Skeletal muscle tissue (tissue), 4 donors: ENCODE measurements around the gene ASMT. TPM values are rescaled to one million over a fixed set of nuclear protein-coding genes. Genes with fewer than 3 reads are reported as not detected.
"Not testable (repeated sequence)": the region's sequence is repeated elsewhere in the genome, so short reads cannot be mapped to it uniquely, and the experiment has no call there.

Source experiments
- H3K27ac ChIP-seq: one replicate; pipeline ENCODE4 v1.7.0; 2013; ENCODE audit warnings: mild to moderate bottlenecking, low read depth, low read length, inconsistent platforms
- H3K27me3 ChIP-seq, 3 donors: one replicate each; pipeline ENCODE4 v1.7.0; 2013; ENCODE audit warnings: low read length in 3 of 3; ENCODE audit not compliant: control insufficient read depth in 3 of 3, insufficient read depth in 3 of 3
- H3K36me3 ChIP-seq, 3 donors: one replicate each; pipeline ENCODE4 v1.7.0; 2013; ENCODE audit warnings: low read length in 3 of 3; ENCODE audit not compliant: control insufficient read depth in 3 of 3, insufficient read depth in 3 of 3
- H3K4me1 ChIP-seq, 3 donors: one replicate each; pipeline ENCODE4 v1.7.0; 2013; ENCODE audit warnings: low read length in 3 of 3, mild to moderate bottlenecking in 3 of 3; ENCODE audit not compliant: control insufficient read depth in 3 of 3, insufficient read depth in 3 of 3
- H3K4me3 ChIP-seq, 3 donors: one replicate each; pipeline ENCODE4 v1.7.0; 2013; ENCODE audit warnings: low read length in 3 of 3
- H3K9ac ChIP-seq, 3 donors: one replicate each; pipeline ENCODE4 v1.7.0; 2013; ENCODE audit warnings: low read length in 3 of 3, mild to moderate bottlenecking in 3 of 3, moderate library complexity in 2 of 3, low read depth in 1 of 3
- H3K9me3 ChIP-seq, 3 donors: one replicate each; pipeline ENCODE4 v1.7.0; 2013; ENCODE audit warnings: low read length in 3 of 3; ENCODE audit not compliant: control insufficient read depth in 3 of 3
- total RNA-seq: library from RNA; depleted of rRNA; stranded (reverse); fragments of >200 nt; gene quantifications from one replicate; pipeline ENCODE4 v1.2.3, GENCODE V29; 2014
- donor health status: Osteomylitis.

Gene ASMT
- total RNA-seq, 1 donor from 2014 or later = not detected

- no peaks in the 10 kb centered on the region for H3K36me3 ChIP-seq
- H3K9ac ChIP-seq = no peak overlapping the region
- H3K27ac ChIP-seq = no peak overlapping the region
- H3K27me3 ChIP-seq = no peaks in the 10 kb centered on the region
- no peak overlapping the region for H3K4me3 ChIP-seq
- H3K9me3 ChIP-seq = no peaks in the 10 kb centered on the region
- no peaks in the 10 kb centered on the region for H3K4me1 ChIP-seq
Measured at GRCh38 chrX:1673337-1673736, 58.5 kb downstream of the ASMT start.

- Histone ChIP-seq H3K4me3 (no peak overlapping the region), H3K27ac (no peak overlapping the region), H3K9ac (no peak overlapping the region), H3K27me3 (no peaks in the 10 kb centered on the region), H3K36me3 (no peaks in the 10 kb centered on the region), H3K9me3 (no peaks in the 10 kb centered on the region), H3K4me1 (no peaks in the 10 kb centered on the region)
Measured at GRCh38 chrX:1676866-1677265, 62.0 kb downstream of the ASMT start.

- Histone ChIP-seq H3K4me1 (no peaks in the 10 kb centered on the region), H3K4me3 (no peak overlapping the region), H3K9me3 (no peaks in the 10 kb centered on the region), H3K27ac (no peak overlapping the region), H3K9ac (no peak overlapping the region), H3K27me3 (no peaks in the 10 kb centered on the region), H3K36me3 (no peaks in the 10 kb centered on the region)
Measured at GRCh38 chrX:1679238-1679637, 64.4 kb downstream of the ASMT start.

DNA sequence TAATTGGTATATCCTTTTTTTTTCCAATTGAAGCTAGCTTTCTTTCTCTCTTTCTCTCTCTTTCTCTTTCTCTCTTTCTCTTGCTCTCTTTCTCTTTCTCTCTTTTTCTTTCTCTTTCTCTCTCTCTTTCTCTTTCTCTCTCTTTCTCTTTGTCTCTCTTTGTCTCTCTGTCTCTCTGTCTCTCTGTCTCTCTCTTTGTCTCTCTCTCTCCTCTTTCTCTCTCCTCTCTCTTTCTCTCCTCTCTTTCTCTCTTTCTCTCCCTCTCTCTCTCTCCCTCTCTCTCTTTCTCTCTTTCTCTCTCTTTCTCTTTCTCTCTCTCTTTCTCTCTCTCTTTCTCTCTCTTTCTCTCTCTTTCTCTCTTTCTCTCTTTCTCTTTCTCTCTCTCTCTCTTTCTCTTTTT is 66.6 kb downstream of the ASMT start:
- H3K9ac ChIP-seq = no peak overlapping the region
- no peaks in the 10 kb centered on the region for H3K4me1 ChIP-seq
- no peak overlapping the region for H3K27ac ChIP-seq
- H3K36me3 ChIP-seq = no peaks in the 10 kb centered on the region
- H3K4me3 ChIP-seq = no peak overlapping the region
- H3K9me3 ChIP-seq = no peaks in the 10 kb centered on the region
- H3K27me3 ChIP-seq = no peaks in the 10 kb centered on the region

DNA sequence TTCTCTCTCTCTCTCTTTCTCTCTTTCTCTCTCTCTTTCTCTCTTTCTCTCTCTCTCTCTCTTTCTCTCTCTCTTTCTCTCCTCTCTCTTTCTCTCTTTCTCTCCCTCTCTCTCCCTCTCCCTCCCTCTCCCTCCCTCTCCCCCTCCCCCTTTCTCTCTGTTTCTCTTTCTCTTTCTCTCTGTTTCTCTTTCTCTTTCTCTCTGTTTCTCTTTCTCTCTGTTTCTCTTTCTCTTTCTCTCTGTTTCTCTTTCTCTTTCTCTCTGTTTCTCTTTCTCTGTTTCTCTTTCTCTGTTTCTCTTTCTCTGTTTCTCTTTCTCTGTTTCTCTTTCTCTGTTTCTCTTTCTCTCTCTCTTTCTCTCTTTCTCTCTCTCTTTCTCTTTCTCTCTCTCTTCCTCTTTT is 67.0 kb downstream of the ASMT start:
- H3K9me3 ChIP-seq, H3K36me3 ChIP-seq, H3K4me1 ChIP-seq, H3K27ac ChIP-seq, H3K4me3 ChIP-seq, H3K27me3 ChIP-seq, H3K9ac ChIP-seq: not testable (repeated sequence)

DNA sequence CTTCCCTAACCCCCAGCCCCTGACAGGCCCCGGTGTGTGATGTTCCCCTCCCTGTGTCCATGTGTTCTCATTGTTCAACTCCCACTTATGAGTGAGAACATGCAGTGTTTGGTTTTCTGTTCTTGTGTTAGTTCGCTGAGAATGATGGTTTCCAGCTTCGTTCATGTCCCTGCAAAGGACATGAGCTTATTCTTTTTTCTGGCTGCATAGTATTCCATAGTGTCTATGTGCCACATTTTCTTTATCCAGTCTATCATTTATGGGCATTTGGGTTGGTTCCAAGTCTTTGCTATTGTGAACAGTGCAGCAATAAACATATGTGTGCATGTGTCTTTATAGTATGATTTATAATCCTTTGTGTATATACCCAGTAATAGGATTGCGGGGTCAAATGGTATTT is 67.6 kb downstream of the ASMT start:
- not testable (repeated sequence) for H3K36me3 ChIP-seq, H3K4me3 ChIP-seq, H3K9ac ChIP-seq, H3K27me3 ChIP-seq, H3K27ac ChIP-seq, H3K9me3 ChIP-seq, H3K4me1 ChIP-seq

DNA sequence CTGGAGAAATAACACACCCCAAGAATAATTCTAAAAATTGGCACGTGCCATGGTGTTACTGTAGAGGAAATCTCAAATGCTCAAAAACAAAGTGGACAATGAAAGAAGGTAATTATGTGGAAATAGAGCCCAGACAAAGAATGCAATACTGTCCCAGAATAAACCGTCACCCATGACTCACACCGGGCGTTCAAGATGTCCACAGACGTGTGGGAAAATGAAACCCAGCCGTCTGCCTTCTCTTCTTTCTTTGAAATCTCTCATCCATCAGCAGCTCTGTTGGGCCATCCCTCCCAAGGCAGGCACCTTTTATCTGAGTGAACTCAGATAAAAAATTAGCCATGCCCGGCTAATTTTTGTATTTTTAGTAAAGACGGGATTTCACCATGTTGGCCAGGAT is 70.0 kb downstream of the ASMT start:
- H3K36me3 ChIP-seq, H3K4me3 ChIP-seq, H3K27me3 ChIP-seq, H3K4me1 ChIP-seq, H3K9me3 ChIP-seq, H3K27ac ChIP-seq, H3K9ac ChIP-seq: not testable (repeated sequence)

GRCh38 chrX:1685444-1685880 is 70.6 kb downstream of the ASMT start:
- not testable (repeated sequence) for H3K4me3 ChIP-seq, H3K27me3 ChIP-seq, H3K27ac ChIP-seq, H3K36me3 ChIP-seq, H3K4me1 ChIP-seq, H3K9me3 ChIP-seq, H3K9ac ChIP-seq

DNA sequence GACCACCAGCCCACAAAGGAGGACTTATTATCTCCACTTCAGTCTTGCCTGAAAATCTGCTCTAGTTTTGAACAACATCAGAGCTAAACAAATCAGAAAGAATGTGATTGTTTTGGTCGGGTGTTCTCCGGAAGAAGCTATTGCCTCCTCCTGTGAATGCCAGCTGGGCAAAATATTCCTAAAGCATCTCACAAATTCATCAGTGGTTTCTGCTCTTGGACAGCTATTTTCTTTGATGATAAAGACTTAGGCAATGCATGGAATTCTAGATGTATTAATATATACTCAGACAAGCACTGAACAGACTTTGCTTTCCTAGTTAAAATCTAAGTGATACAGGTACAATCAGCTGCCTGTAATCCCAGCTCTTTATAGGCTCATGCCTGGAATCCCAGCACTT is 71.8 kb downstream of the ASMT start:
- Histone ChIP-seq H3K9ac (no peak overlapping the region), H3K4me1 (no peaks in the 10 kb centered on the region), H3K27me3 (no peaks in the 10 kb centered on the region), H3K27ac (no peak overlapping the region), H3K36me3 (no peaks in the 10 kb centered on the region), H3K4me3 (no peak overlapping the region), H3K9me3 (no peaks in the 10 kb centered on the region)
